KG1 (cell line): ENCODE measurements around the gene MARK3.

Source experiments
- DNase-seq: peaks from one replicate; lab custom pipeline; 2025; lab: John Stamatoyannopoulos, UW

MARK3 gene

GRCh38 chr14:103396463-103396862 is 11.2 kb downstream of the MARK3 start:
- no peak for DNase-seq

- no peak for DNase-seq
These were observed 13.4 kb downstream of the MARK3 start for GRCh38 chr14:103398427-103399195.

GRCh38 chr14:103400537-103400936 is 15.3 kb downstream of the MARK3 start:
- no peak for DNase-seq

- no peak for DNase-seq
These were observed 16.3 kb downstream of the MARK3 start for GRCh38 chr14:103401223-103402214.

- DNase-seq, result no peak
These were observed 17.5 kb downstream of the MARK3 start for GRCh38 chr14:103402695-103403094.

GRCh38 chr14:103404032-103404918 is 19.1 kb downstream of the MARK3 start:
- no peak for DNase-seq

- no peak for DNase-seq
These were observed 19.7 kb downstream of the MARK3 start for GRCh38 chr14:103404920-103405319.

- DNase-seq, result no peak
These were observed 23.4 kb downstream of the MARK3 start for GRCh38 chr14:103408491-103409155.

- DNase-seq, result no peak
These were observed 31.7 kb downstream of the MARK3 start for GRCh38 chr14:103416916-103417315.

- no peak for DNase-seq
These were observed 33.2 kb downstream of the MARK3 start for GRCh38 chr14:103418481-103418818.

GRCh38 chr14:103421556-103421955 is 36.3 kb downstream of the MARK3 start:
- DNase-seq, result no peak

GRCh38 chr14:103423050-103423461 is 37.8 kb downstream of the MARK3 start:
- DNase-seq, result no peak

GRCh38 chr14:103427485-103428443 is 42.5 kb downstream of the MARK3 start:
- DNase-seq, result no peak

GRCh38 chr14:103428723-103429556 is 43.7 kb downstream of the MARK3 start:
- DNase-seq, result no peak

GRCh38 chr14:103430358-103430757 is 45.1 kb downstream of the MARK3 start:
- no peak for DNase-seq

- no peak for DNase-seq
These were observed 47.4 kb downstream of the MARK3 start for GRCh38 chr14:103432627-103433026.

- DNase-seq, result no peak
These were observed 48.8 kb downstream of the MARK3 start for GRCh38 chr14:103433916-103434563.

- no peak for DNase-seq
These were observed 49.7 kb downstream of the MARK3 start for GRCh38 chr14:103434868-103435442.
